Measurements from ENCODE around the gene SLC38A6. TPM values are rescaled to one million over a fixed set of nuclear protein-coding genes. Genes with fewer than 3 reads are reported as not detected.

SLC38A6 gene
- total and polyA plus RNA-seq, 2 of the 8 experiments (the other 6 are each of a cell fraction or from before 2014, with no cell fraction given), result 8.1 to 9.8 TPM

DNA sequence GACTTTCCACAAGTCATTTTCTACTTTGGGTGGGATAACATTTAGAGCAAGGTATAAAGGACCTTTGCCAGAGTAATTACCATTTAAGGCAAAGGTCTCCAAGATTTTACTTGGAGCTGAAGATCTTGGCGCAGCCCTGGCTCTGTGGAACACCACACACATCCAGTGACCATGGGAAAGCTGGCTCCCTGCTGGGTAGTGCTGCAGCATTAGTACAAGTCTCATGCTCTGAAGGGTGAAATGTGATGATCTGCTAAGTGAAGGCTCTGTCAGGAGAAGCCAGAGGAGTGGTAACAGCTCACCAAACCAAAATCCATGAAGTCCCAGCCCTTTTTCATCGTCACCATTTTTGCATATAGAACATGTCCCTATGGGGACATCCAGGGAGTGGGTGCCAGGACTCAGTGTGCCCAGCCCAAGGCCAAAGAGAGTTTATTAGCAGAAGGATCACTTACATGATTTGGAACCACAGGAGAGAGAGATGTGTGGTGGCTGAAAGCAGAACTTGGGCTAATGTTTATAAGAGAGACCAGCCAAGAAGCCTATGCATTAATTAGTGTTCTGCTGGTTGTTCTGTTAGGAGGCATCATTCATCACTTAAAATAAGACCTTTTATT lies 110.7 kb downstream of the SLC38A6 start (continued):
- TF ChIP-seq, protein P1, sequence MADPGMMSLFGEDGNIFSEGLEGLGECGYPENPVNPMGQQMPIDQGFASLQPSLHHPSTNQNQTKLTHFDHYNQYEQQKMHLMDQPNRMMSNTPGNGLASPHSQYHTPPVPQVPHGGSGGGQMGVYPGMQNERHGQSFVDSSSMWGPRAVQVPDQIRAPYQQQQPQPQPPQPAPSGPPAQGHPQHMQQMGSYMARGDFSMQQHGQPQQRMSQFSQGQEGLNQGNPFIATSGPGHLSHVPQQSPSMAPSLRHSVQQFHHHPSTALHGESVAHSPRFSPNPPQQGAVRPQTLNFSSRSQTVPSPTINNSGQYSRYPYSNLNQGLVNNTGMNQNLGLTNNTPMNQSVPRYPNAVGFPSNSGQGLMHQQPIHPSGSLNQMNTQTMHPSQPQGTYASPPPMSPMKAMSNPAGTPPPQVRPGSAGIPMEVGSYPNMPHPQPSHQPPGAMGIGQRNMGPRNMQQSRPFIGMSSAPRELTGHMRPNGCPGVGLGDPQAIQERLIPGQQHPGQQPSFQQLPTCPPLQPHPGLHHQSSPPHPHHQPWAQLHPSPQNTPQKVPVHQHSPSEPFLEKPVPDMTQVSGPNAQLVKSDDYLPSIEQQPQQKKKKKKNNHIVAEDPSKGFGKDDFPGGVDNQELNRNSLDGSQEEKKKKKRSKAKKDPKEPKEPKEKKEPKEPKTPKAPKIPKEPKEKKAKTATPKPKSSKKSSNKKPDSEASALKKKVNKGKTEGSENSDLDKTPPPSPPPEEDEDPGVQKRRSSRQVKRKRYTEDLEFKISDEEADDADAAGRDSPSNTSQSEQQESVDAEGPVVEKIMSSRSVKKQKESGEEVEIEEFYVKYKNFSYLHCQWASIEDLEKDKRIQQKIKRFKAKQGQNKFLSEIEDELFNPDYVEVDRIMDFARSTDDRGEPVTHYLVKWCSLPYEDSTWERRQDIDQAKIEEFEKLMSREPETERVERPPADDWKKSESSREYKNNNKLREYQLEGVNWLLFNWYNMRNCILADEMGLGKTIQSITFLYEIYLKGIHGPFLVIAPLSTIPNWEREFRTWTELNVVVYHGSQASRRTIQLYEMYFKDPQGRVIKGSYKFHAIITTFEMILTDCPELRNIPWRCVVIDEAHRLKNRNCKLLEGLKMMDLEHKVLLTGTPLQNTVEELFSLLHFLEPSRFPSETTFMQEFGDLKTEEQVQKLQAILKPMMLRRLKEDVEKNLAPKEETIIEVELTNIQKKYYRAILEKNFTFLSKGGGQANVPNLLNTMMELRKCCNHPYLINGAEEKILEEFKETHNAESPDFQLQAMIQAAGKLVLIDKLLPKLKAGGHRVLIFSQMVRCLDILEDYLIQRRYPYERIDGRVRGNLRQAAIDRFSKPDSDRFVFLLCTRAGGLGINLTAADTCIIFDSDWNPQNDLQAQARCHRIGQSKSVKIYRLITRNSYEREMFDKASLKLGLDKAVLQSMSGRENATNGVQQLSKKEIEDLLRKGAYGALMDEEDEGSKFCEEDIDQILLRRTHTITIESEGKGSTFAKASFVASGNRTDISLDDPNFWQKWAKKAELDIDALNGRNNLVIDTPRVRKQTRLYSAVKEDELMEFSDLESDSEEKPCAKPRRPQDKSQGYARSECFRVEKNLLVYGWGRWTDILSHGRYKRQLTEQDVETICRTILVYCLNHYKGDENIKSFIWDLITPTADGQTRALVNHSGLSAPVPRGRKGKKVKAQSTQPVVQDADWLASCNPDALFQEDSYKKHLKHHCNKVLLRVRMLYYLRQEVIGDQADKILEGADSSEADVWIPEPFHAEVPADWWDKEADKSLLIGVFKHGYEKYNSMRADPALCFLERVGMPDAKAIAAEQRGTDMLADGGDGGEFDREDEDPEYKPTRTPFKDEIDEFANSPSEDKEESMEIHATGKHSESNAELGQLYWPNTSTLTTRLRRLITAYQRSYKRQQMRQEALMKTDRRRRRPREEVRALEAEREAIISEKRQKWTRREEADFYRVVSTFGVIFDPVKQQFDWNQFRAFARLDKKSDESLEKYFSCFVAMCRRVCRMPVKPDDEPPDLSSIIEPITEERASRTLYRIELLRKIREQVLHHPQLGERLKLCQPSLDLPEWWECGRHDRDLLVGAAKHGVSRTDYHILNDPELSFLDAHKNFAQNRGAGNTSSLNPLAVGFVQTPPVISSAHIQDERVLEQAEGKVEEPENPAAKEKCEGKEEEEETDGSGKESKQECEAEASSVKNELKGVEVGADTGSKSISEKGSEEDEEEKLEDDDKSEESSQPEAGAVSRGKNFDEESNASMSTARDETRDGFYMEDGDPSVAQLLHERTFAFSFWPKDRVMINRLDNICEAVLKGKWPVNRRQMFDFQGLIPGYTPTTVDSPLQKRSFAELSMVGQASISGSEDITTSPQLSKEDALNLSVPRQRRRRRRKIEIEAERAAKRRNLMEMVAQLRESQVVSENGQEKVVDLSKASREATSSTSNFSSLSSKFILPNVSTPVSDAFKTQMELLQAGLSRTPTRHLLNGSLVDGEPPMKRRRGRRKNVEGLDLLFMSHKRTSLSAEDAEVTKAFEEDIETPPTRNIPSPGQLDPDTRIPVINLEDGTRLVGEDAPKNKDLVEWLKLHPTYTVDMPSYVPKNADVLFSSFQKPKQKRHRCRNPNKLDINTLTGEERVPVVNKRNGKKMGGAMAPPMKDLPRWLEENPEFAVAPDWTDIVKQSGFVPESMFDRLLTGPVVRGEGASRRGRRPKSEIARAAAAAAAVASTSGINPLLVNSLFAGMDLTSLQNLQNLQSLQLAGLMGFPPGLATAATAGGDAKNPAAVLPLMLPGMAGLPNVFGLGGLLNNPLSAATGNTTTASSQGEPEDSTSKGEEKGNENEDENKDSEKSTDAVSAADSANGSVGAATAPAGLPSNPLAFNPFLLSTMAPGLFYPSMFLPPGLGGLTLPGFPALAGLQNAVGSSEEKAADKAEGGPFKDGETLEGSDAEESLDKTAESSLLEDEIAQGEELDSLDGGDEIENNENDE (IDR thresholded peaks at IDR 0.05; ENCODE audit: insufficient replicate concordance, low read length), result no peak
- no peak for TF ChIP-seq CEBPB (IDR thresholded peaks at IDR 0.05; ENCODE audit: low read depth, low read length)
